SK-N-SH (cell line): ENCODE measurements around the gene SERPINB3.
"Not testable (repeated sequence)": the region's sequence is repeated elsewhere in the genome, so short reads cannot be mapped to it uniquely, and the experiment has no call there.

ENCODE experiments used
- CHD2 ChIP-seq: fragments of 150-350 bp; IDR thresholded peaks from 2 replicates; pipeline ENCODE4 v1.6.1; 2018; ENCODE audit warnings: low read length; ENCODE audit not compliant: partially characterized antibody
- EP300 ChIP-seq, 2 experiments: IDR thresholded peaks; 2 replicates each; pipeline versions ENCODE4 v1.4.0 to v1.6.1; 2012; ENCODE audit warnings: borderline replicate concordance in 1 of 2, low read depth in 1 of 2, low read length in 1 of 2
- EZH2phosphoT487 ChIP-seq: fragments of 200-600 bp; sonication (generic); IDR thresholded peaks from 2 replicates; pipeline ENCODE4 v1.6.1; 2017; ENCODE audit warnings: low read depth, mixed run types, mild to moderate bottlenecking, antibody characterized with exemption, moderate library complexity, borderline replicate concordance
- FOXM1 ChIP-seq: IDR thresholded peaks from 2 replicates; pipeline ENCODE4 v1.4.0; 2012; ENCODE audit warnings: low read depth, mild to moderate bottlenecking
- NFIC ChIP-seq: IDR thresholded peaks from 2 replicates; pipeline ENCODE4 v1.4.0; 2012; ENCODE audit warnings: borderline replicate concordance
- NRF1 ChIP-seq: IDR thresholded peaks from 2 replicates; pipeline ENCODE4 v1.6.1; 2012; ENCODE audit warnings: low read depth, mild to moderate bottlenecking, low read length
- POLR2AphosphoS5 ChIP-seq: IDR thresholded peaks from 2 replicates; pipeline ENCODE4 v1.6.1; 2012; ENCODE audit warnings: low read depth, low read length
- RAD21 ChIP-seq: IDR thresholded peaks from 2 replicates; pipeline ENCODE4 v1.6.1; 2012; ENCODE audit warnings: mild to moderate bottlenecking, low read length
- SIN3A ChIP-seq: IDR thresholded peaks from 2 replicates; pipeline ENCODE4 v1.6.1; 2012; ENCODE audit warnings: low read depth, mild to moderate bottlenecking, low read length, moderate library complexity, borderline replicate concordance
- TAF1 ChIP-seq: IDR thresholded peaks from 2 replicates; pipeline ENCODE4 v1.6.1; 2012; ENCODE audit warnings: low read depth, mild to moderate bottlenecking, low read length, moderate library complexity, borderline replicate concordance
- TF ChIP-seq, protein P1 (sequence below): fragments of 200-600 bp; sonication (generic); IDR thresholded peaks from 2 replicates; pipeline ENCODE4 v1.6.1; 2017; ENCODE audit warnings: antibody characterized with exemption, mild to moderate bottlenecking, moderate library complexity
- TF ChIP-seq, protein P2 (sequence below): IDR thresholded peaks from 2 replicates; pipeline ENCODE4 v1.4.0; 2012; ENCODE audit warnings: low read depth, borderline replicate concordance
- TF ChIP-seq, protein P3 (sequence below): IDR thresholded peaks from 2 replicates; pipeline ENCODE4; 2012

DNA sequence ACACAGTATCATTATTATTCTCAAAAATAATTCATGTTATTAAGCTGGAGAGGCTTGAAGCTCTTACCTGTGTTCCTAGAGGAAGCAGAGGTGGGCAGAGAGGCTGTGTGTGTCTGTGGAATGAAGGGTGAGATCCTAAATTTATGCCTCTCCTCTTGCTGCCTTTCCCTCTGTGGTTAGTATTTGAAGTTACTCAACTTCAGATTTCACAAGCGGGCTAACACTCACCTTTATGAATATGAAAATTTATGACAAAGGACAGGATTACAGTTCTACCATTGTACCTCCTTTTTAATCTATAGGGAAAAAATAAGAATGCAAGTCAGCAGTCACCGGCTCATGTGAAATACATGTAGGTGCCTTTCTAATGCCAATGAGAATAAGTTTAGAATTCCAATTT, 17.6 kb downstream of the SERPINB3 start, which contains the start of gene SERPINB4:
- TF ChIP-seq, protein P1, sequence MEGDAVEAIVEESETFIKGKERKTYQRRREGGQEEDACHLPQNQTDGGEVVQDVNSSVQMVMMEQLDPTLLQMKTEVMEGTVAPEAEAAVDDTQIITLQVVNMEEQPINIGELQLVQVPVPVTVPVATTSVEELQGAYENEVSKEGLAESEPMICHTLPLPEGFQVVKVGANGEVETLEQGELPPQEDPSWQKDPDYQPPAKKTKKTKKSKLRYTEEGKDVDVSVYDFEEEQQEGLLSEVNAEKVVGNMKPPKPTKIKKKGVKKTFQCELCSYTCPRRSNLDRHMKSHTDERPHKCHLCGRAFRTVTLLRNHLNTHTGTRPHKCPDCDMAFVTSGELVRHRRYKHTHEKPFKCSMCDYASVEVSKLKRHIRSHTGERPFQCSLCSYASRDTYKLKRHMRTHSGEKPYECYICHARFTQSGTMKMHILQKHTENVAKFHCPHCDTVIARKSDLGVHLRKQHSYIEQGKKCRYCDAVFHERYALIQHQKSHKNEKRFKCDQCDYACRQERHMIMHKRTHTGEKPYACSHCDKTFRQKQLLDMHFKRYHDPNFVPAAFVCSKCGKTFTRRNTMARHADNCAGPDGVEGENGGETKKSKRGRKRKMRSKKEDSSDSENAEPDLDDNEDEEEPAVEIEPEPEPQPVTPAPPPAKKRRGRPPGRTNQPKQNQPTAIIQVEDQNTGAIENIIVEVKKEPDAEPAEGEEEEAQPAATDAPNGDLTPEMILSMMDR: not testable (repeated sequence)
- TF ChIP-seq, protein P2, sequence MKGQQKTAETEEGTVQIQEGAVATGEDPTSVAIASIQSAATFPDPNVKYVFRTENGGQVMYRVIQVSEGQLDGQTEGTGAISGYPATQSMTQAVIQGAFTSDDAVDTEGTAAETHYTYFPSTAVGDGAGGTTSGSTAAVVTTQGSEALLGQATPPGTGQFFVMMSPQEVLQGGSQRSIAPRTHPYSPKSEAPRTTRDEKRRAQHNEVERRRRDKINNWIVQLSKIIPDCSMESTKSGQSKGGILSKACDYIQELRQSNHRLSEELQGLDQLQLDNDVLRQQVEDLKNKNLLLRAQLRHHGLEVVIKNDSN: not testable (repeated sequence)
- not testable (repeated sequence) for TF ChIP-seq EZH2phosphoT487; CHD2; RAD21; TAF1; SIN3A; FOXM1; NFIC; NRF1; EP300 (IDR thresholded peaks at IDR 0.05; ENCODE audit: borderline replicate concordance in 1 of 2, low read depth in 1 of 2, low read length in 1 of 2); POLR2AphosphoS5
- TF ChIP-seq, protein P3, sequence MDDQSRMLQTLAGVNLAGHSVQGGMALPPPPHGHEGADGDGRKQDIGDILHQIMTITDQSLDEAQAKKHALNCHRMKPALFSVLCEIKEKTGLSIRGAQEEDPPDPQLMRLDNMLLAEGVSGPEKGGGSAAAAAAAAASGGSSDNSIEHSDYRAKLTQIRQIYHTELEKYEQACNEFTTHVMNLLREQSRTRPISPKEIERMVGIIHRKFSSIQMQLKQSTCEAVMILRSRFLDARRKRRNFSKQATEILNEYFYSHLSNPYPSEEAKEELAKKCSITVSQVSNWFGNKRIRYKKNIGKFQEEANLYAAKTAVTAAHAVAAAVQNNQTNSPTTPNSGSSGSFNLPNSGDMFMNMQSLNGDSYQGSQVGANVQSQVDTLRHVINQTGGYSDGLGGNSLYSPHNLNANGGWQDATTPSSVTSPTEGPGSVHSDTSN: not testable (repeated sequence)
